Spinal cord (tissue), 10 donors: ENCODE measurements around the gene PAN3. TPM values are rescaled to one million over a fixed set of nuclear protein-coding genes. Genes with fewer than 3 reads are reported as not detected.
"Not testable (repeated sequence)": the region's sequence is repeated elsewhere in the genome, so short reads cannot be mapped to it uniquely, and the experiment has no call there.

Experiments
- DNase-seq, 6 donors: peaks; one replicate each; pipeline versions ENCODE4 v3.0.0 to v3.0.0-alpha.2; 2013 to 2015; ENCODE audit warnings: low spot score in 6 of 6, low read depth in 4 of 6
- H3K27ac ChIP-seq: one replicate; pipeline ENCODE4 v1.5.1; 2013; ENCODE audit warnings: low read depth, low read length, control low read depth
- H3K27me3 ChIP-seq: one replicate; pipeline ENCODE4 v1.6.1; 2013; ENCODE audit warnings: low read length; ENCODE audit not compliant: control insufficient read depth, insufficient read depth
- H3K36me3 ChIP-seq: one replicate; pipeline ENCODE4 v1.6.1; 2013; ENCODE audit warnings: low read length; ENCODE audit not compliant: control insufficient read depth, insufficient read depth
- H3K4me1 ChIP-seq: one replicate; pipeline ENCODE4 v1.6.1; 2013; ENCODE audit warnings: low read length; ENCODE audit not compliant: control insufficient read depth, insufficient read depth
- H3K4me3 ChIP-seq: one replicate; pipeline ENCODE4 v1.5.1; 2013; ENCODE audit warnings: low read depth, low read length, control low read depth
- H3K9me3 ChIP-seq: one replicate; pipeline ENCODE4 v1.6.1; 2013; ENCODE audit warnings: low read length; ENCODE audit not compliant: control insufficient read depth, insufficient read depth
- WGBS: methylation state at CpG from one replicate; pipeline ENCODE4 v1.1.5; 2013; ENCODE audit warnings: missing lambda C conversion rate; ENCODE audit not compliant: insufficient coverage; 5-methylcytosine and 5-hydroxymethylcytosine counted together
- polyA plus RNA-seq, 2 donors: library from polyadenylated mRNA; unstranded; fragments of 120-200 nt; gene quantifications; one replicate each; pipeline ENCODE4 v1.2.1, GENCODE V29; 2013; ENCODE audit not compliant: insufficient read length in 2 of 2
- total RNA-seq, 2 donors: library from RNA; depleted of rRNA in 1 of 2; stranded (reverse); fragments of 120-200 nt in 1 of 2; fragments of >200 nt in 1 of 2; gene quantifications; one replicate each; pipeline versions ENCODE4 v1.2.3 to v1.2.4, GENCODE V29; 2013 to 2014
- donor health status: healthy.

PAN3 gene
- total and polyA plus RNA-seq, 4 donors: 28.8 to 42.3 (median 30.6) TPM

GRCh38 chr13:28101886-28102285, 36.5 kb upstream of the PAN3 start:
- not testable (repeated sequence) for DNase-seq, H3K4me3 ChIP-seq, H3K4me1 ChIP-seq, H3K9me3 ChIP-seq, H3K27ac ChIP-seq, H3K36me3 ChIP-seq
- 92% methylated on average over 4 of the region's 4 CpGs for WGBS
- peaks cover 19% of the 10 kb centered on the region for H3K27me3 ChIP-seq

GRCh38 chr13:28106976-28107375, 31.4 kb upstream of the PAN3 start:
- Histone ChIP-seq H3K27me3 (no peaks in the 10 kb centered on the region), H3K4me1 (no peaks in the 10 kb centered on the region), H3K27ac (no peak overlapping the region), H3K9me3 (no peaks in the 10 kb centered on the region), H3K4me3 (no peak overlapping the region), H3K36me3 (peaks cover 2% of the 10 kb centered on the region)
- DNase-seq: no peak
- no CpG with 5 or more reads among the region's 1 CpG for WGBS

- Histone ChIP-seq H3K4me1 (no peaks in the 10 kb centered on the region), H3K9me3 (no peaks in the 10 kb centered on the region), H3K4me3 (no peak overlapping the region), H3K27ac (no peak overlapping the region), H3K36me3 (peaks cover 2% of the 10 kb centered on the region), H3K27me3 (no peaks in the 10 kb centered on the region)
- no peak for DNase-seq
- WGBS: 93% methylated on average over 1 of the region's 3 CpGs
Measured at GRCh38 chr13:28110414-28110813, 27.9 kb upstream of the PAN3 start.

DNA sequence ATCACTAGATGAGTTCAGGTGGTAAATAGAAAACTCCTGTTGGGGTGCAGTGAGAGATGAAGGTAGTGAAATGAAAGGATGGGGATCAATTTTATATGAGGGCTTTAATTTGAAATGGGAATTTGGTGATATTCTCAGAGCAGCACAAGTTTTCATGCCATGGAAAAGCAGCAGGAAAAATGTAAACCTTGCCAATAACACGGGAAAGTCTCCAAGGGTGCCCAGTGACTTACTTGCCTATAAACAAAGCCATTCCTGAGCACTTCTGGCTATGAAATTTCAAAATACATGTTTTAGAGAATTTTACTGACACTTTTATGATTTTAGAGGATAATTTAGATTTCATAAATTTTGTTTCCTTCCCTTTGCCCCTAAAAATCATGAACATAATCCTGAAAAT, 21.6 kb upstream of the PAN3 start:
- Histone ChIP-seq H3K27ac (no peak overlapping the region), H3K4me1 (no peaks in the 10 kb centered on the region), H3K27me3 (no peaks in the 10 kb centered on the region), H3K4me3 (no peak overlapping the region), H3K9me3 (no peaks in the 10 kb centered on the region), H3K36me3 (no peaks in the 10 kb centered on the region)
- no CpG with 5 or more reads among the region's 1 CpG for WGBS
- DNase-seq: peak in 1 of 6 donors; percentile 79

DNA sequence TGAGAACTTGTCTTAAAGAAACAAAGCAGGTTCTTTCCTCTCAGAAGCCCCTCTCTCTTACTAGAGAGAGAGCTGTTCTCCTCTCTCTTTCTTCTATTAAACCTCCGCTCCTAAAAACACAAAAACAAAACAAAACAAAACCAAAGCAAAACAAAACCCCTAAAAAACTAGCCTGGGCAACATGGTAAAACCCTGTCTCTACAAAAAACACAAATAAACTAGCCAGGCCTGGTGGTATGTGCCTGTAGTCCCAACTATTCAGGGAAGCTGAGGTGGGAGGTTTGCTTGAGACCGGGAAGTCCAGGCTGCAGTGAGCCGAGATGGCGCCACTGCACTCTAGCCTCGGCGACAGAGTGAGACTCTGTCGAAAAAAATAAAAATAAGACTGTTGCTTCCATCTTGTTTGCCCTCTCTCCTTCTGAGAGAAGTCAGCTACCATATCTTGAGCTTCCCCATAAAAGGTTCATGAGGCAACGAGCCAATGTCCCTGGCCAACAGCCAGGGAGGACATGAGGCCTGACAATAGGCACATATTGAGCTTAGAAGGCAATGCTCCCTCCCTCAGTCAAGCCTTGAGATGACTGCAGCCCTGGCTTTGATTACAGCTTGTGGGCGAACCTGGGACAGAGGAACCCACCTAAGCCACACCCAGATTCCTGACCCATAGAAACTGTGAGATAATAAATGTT, 20.5 kb upstream of the PAN3 start:
- H3K4me1 ChIP-seq: no peaks in the 10 kb centered on the region
- H3K36me3 ChIP-seq: no peaks in the 10 kb centered on the region
- no peaks in the 10 kb centered on the region for H3K9me3 ChIP-seq
- no peak overlapping the region for H3K4me3 ChIP-seq
- no peaks in the 10 kb centered on the region for H3K27me3 ChIP-seq
- no peak overlapping the region for H3K27ac ChIP-seq
- DNase-seq: peak in 2 of 6 donors; percentile 57 to 62
- 44% methylated on average over 2 of the region's 9 CpGs for WGBS

GRCh38 chr13:28120317-28120716, 18.0 kb upstream of the PAN3 start:
- H3K27ac ChIP-seq: no peak overlapping the region
- DNase-seq: no peak
- H3K9me3 ChIP-seq: no peaks in the 10 kb centered on the region
- H3K27me3 ChIP-seq: no peaks in the 10 kb centered on the region
- H3K4me3 ChIP-seq: no peak overlapping the region
- H3K36me3 ChIP-seq: no peaks in the 10 kb centered on the region
- H3K4me1 ChIP-seq: no peaks in the 10 kb centered on the region

- no peak for DNase-seq
- H3K4me3 ChIP-seq: no peak overlapping the region
- H3K27ac ChIP-seq: no peak overlapping the region
- H3K4me1 ChIP-seq: no peaks in the 10 kb centered on the region
- 98% methylated on average over 6 of the region's 8 CpGs for WGBS
- no peaks in the 10 kb centered on the region for H3K27me3 ChIP-seq
- H3K9me3 ChIP-seq: no peaks in the 10 kb centered on the region
- no peaks in the 10 kb centered on the region for H3K36me3 ChIP-seq
Measured at GRCh38 chr13:28121224-28121623, 17.1 kb upstream of the PAN3 start.

DNA sequence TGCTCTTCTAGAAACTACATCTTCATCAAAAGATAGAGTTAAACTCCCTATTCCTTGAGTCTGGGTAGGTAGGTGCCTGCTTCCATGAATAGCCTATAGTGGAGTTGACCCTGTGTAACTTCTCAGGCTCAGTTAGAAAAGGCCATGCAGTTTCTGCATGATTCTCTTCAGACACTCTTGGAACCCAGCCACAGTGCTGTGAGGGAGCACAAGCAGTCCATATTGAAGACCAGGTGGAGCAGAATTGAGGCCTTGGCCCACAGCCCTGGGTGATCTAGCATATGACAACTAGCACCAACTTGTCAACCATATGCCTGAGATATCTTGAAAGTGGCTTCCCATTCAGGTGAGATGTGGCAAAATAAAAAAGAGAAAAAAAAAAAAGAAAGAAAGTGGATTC, 10.3 kb upstream of the PAN3 start:
- no peaks in the 10 kb centered on the region for H3K36me3 ChIP-seq
- no peaks in the 10 kb centered on the region for H3K4me1 ChIP-seq
- no peaks in the 10 kb centered on the region for H3K27me3 ChIP-seq
- H3K9me3 ChIP-seq: no peaks in the 10 kb centered on the region
- no peak overlapping the region for H3K4me3 ChIP-seq
- DNase-seq: peak in 1 of 6 donors; percentile 65
- H3K27ac ChIP-seq: no peak overlapping the region

- no peaks in the 10 kb centered on the region for H3K27me3 ChIP-seq
- H3K4me1 ChIP-seq: no peaks in the 10 kb centered on the region
- H3K9me3 ChIP-seq: no peaks in the 10 kb centered on the region
- no peaks in the 10 kb centered on the region for H3K36me3 ChIP-seq
- H3K27ac ChIP-seq: no peak overlapping the region
- H3K4me3 ChIP-seq: no peak overlapping the region
- no peak for DNase-seq
Measured at GRCh38 chr13:28128926-28129325, 9.4 kb upstream of the PAN3 start.

DNA sequence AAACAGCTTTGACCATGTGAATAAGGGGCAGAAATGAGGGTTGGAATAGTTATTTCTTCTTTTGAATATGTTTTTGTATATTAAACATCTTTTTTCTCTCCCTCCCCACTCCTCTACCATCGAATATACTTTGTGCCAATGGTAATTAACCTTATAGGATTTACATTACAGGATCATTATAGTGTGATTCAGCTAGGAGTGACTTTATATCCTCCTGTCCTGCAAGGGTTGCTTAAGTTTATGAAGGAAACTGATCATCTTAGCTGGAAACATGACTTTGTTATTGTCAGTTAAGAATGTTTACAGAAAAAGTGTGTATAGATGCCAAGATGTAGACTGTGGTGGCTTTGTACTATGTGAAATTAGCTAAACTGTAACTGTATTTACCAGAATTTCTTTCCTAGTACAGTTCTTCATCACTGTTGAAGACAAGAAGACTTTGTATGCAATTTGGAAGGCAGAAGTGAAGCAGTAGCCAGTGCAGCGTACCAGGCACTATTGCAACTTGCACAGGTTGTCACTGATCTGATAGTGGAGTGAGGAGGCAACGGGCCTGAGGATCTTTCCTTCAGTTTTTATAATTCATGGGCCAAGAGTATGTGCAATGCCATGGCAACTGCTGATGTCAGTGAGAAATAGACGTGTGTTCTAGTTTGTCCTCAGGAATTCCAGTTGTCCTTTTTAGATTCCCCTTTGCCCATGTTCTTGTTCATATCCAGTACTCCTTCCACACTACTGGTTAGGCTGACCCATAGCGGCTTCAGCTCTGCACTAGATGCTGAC, 8.2 kb upstream of the PAN3 start:
- no peaks in the 10 kb centered on the region for H3K27me3 ChIP-seq
- H3K9me3 ChIP-seq: no peaks in the 10 kb centered on the region
- H3K36me3 ChIP-seq: no peaks in the 10 kb centered on the region
- no peak overlapping the region for H3K27ac ChIP-seq
- no peak overlapping the region for H3K4me3 ChIP-seq
- no peaks in the 10 kb centered on the region for H3K4me1 ChIP-seq
- DNase-seq: peak in 1 of 6 donors; percentile 12
- WGBS: 50% methylated on average over 4 of the region's 5 CpGs
